NCI-H2196 treated with DMSO at 0.1 percent for 48 hours (cell line): Measurements from ENCODE around the gene TBL3.
"Not testable (repeated sequence)": the region's sequence is repeated elsewhere in the genome, so short reads cannot be mapped to it uniquely, and the experiment has no call there.

ENCODE experiments used
- DNase-seq: peaks from one replicate; lab custom pipeline; 2025; ENCODE audit not compliant: unreplicated experiment; lab: John Stamatoyannopoulos, UW

Gene TBL3

DNA sequence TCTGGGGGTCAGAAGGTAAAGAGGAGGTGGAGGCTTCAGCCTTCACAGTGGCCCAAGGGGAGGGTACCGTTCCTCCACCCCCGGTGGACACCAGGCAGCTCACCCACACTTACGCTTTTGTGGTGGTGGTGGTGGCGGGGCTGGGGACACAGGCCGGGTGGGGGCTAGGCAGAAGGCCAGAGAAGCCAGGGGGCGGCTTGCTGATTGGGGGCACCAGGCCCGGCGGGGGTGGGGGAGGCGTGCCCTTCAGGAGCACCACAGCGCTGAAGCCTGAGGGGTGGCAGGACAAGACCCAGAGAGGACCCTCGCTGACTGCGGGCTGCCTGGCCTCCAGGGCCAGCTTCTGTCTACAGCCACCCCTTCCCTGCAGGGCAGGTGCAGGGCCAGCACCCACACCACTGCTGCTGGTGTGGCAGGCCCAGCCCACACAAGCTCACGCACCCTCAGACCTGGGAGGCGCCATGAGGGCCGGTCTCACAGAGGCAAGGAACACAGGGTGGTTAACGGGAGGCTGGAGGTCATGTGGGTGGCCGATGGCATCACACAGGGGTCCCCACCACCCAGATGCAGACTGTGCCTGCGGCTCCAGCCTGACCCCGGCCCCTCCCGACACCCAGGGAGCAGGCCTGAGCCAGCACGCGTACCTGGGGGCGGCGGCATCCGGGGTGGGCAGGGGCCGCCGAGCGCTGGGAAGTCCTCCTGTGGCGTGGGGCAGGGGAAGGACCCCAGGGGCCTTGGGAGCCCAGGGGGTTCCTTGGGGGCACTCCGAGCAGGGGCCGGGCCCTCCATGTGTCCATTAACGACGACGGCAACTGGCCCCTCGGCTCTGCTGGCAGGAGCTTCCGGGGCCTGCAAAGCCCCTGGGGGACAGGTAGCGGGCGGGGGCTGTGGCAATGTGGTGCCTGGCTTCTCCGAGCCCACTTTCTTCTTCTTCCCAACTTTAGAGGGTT, 27.3 kb downstream of the TBL3 start:
- no peak for DNase-seq

GRCh38 chr16:1999866-2000514, 28.1 kb downstream of the TBL3 start:
- no peak for DNase-seq

GRCh38 chr16:2001035-2001434, 29.2 kb downstream of the TBL3 start:
- DNase-seq: no peak

DNA sequence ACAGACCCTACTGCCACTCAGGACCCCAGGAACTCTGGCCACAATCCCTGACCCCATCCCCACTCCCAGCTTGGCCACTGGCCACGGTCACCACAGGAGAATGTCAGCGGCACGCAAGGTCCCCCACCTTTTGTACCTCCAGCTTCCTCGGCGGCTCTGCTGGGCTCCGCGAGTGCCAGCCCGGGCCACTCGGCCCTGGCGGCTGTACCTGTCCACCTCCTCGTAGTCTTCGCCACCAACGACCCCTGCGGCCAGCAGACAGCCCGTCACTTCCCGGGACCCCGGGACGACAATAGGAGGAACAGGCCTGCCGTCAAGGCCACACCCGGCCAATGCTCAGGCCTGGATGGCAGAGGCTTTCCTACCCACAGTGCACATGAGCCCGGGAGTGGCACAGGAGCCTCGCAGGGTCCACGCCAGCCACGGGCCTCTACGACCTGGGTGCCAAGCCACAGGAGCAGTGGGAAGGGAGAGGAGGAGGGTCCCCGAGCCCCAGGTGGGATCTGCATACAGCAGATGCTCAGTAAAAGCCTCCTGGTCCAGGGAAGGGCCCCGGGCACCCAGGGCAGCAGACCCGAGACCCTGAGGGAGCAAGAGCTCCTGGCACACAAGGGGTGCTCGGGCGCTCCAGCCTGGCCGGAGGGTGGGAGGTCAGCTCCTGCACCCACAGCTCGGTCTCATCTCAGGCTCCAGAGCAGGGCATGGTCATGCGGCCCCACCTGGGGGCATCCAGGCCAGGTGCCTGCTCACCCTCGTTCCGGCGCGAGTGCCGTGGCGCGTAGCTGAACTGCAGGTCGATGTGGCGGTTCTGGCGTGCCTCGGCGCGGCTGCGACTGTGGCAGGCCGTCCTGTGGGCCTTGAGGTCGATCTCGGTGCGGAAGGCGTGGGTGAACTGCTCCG, 29.9 kb downstream of the TBL3 start:
- DNase-seq: no peak

GRCh38 chr16:2002406-2003230, 30.8 kb downstream of the TBL3 start:
- DNase-seq: no peak

DNA sequence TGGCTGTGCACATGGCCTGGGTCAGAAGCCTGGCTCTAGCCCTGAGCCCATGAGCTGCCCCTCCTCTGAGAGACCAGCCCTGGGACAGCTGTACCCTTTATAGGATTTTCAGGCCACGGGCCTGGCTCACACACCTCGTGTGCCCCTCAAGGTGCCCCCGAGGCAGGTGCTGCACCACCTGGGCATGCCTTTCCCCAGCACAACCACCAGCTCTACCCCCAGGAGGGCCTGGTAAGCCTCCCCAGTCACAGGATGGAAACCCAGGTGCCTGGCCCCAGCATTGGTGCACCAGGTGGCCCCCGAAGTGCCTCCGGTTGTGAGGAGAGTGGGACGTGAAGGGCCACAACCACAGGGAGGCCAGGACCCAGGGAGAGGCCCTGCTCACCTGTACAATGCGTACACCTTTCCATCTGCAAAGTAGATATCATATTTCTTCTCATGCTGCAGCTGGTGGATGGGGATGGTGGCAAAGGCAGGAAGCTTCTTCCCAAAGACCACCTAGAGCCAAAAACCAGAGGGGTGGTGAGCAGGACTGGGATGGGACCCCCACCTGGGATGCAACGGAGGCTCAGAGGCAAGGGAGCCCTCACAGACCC, 31.5 kb downstream of the TBL3 start:
- no peak for DNase-seq

GRCh38 chr16:2003827-2004641, 32.2 kb downstream of the TBL3 start:
- DNase-seq: peak; percentile 88

DNA sequence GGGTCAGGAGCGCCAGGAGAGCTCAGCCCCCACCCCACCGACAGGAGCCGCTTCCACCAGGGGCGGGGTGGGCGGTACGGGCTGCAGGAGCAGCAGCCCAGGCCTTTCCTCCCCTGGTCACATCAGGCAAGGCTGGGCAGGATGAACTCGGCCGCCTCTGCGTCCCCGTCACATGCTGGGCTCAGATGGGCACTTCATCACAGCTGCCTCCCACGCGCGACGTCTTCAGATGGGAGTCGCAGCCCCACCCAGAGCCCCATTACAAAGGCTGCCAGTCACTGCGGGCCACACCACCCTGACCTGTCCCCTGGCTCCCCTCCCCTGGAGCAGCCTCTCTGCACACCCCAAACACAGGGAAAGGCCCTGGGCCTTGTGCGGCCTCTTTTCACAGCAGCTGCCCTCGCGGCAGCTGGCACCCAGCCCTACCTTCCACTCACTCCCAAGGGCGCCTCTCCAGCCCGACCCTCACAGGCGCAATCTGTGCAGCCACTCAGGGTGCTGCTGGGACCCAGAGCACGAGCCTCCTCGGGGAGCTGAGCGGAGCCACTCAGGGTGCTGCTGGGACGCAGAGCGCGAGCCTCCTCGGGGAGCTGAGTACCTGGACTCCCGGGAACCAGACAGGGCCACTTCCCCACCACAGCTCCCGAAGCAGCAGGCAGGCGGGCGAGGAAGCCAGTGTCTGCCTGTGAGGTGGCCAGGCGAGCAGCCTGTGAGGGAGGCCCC, 33.1 kb downstream of the TBL3 start:
- no peak for DNase-seq

DNA sequence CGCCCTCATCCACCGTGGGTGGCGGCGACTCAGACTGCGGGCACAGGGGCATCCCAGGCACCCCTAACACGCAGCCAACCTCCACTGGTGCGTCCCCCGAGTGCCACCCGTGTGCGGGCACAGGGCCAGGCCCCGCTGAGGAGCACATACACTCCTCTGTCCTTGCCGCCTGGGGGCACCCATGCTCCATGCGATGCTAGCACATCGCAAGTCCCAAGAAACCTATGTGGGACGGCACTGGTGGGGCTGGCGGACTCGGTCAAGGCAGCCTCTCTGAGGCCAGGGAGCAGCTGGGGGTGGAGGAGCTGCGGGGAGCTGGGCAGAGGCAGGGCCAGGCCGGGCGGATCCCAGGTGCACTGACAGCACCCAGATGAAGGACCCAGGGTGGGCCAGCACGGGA, 33.8 kb downstream of the TBL3 start:
- DNase-seq: no peak

GRCh38 chr16:2006317-2006716, 34.5 kb downstream of the TBL3 start:
- no peak for DNase-seq

DNA sequence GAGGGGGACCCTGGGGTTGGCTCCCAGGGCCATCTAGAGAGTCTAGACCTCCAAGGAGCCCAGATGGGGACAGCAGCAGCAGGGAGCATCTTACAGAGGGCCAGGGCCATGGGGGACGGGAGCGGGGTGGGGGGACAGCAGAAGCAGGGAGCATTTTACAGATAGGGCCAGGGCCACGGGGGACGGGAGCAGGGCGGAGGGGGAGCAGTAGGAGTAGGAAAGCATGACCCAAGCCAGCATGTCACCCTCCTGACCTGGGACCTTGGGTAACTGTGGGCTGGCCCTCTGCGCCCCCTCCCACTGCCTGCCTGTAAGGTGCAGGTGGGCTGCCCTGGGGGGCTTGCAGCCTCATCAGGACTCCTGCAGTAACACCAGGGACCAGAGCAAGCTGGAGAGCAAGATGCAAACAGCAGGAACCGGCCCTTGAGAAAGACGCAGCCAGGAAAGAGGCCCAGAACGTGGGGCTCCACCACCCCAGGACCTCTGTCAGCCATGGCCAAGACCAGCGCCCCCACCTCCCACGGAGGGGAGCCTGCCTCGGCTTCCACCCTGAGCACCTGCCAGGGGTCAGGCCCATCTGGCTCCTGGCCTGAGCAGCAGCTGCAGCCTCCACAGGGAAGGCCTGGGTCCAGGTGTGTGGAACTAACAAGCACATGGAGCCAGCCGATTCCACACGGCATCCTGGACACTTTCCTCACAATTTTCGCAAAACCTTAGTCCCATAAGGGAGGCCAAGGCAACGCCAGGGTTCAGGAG, 35.4 kb downstream of the TBL3 start:
- DNase-seq: no peak

GRCh38 chr16:2008009-2008526, 36.2 kb downstream of the TBL3 start:
- DNase-seq: peak; percentile 56

DNA sequence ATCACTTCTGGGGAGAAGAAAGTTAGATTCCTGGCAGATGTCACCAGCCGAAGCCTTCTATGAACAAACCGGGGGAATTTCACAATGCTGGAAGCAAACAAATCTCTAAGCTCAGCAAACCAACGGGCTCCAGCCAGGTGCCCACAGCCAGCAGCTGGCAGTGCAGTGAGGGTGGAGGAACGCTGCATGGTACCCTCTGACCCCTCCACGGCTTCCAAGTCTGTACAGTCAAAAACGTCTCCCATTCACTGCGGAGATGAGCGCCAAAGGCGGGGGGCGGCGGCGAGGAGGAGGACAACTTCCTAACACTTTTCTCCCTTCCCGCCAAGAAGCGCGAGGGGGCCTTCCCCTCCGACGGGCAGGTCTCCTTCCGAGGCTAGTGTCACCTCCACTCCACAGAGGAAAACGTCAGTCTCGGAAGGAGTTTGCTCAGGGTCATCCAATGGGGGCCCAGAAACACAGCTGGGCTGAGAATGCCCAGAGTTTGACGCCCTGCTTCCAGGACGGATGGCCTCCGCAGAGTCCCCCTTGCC, 36.8 kb downstream of the TBL3 start:
- DNase-seq: no peak

GRCh38 chr16:2009164-2009711, 37.4 kb downstream of the TBL3 start:
- DNase-seq: no peak

DNA sequence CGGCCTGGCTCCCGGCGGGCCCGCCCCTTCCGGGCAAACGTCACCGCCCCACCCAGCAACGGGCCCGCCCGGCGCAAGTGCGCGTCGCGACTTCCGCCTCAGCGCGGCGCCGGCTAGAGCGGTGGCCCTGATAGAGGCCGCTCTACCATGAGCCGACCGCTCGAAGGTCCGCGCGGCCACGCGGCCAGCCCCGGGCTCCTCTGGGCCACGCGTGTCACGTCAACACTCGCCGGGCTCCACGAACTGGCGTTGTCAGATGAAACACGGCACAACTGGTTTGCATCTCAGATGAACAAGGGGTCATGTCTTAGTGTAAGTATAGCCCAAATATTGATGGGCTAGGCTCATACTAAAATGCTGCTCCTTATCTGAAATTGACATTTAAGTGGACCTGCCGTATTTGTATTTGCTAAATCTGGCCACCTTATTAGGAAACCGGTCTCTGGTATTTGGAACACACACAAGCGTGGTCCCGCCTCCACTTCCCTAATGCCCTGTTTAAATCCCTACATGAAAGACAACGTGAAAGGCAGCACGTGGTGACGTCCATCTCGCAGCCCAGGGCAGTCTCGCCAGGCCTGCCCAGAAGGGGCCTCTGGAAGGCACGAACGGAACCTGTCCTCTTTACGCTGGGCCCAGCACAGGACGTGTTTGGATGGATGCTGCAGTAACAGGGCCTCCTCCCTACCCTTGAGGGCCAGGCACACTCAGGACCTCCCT, 38.1 kb downstream of the TBL3 start, which contains the start of gene ZNF598:
TSS of gene ZNF598 (minus strand) at position 31 of the 720 bp plus-strand sequence.
- DNase-seq: peak; percentile 78

DNA sequence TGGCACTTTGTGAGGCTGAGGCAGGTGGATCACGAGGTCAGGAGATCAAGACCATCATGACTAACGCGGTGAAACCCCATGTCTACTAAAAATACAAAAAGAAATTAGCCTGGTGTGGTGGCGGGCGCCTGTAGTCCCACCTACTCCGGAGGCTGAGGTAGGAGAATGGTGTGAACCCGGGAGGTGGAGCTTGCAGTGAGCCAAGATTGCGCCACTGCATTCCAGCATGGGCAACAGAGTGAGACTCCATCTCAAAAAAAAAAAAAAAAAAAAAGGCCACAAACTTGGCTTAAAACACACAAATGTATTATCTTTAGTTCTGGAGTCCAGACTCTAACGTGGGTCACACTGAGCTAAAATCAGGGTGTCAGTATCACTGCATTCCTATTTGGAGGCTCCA, 39.9 kb downstream of the TBL3 start:
- DNase-seq: not testable (repeated sequence)
